ENCODE results near the gene FOLR3. TPM values are rescaled to one million over a fixed set of nuclear protein-coding genes. Genes with fewer than 3 reads are reported as not detected.
"Not testable (repeated sequence)": the region's sequence is repeated elsewhere in the genome, so short reads cannot be mapped to it uniquely, and the experiment has no call there.

The FOLR3 gene
- total RNA-seq, 1 experiment from 2014 or later = not detected

DNA sequence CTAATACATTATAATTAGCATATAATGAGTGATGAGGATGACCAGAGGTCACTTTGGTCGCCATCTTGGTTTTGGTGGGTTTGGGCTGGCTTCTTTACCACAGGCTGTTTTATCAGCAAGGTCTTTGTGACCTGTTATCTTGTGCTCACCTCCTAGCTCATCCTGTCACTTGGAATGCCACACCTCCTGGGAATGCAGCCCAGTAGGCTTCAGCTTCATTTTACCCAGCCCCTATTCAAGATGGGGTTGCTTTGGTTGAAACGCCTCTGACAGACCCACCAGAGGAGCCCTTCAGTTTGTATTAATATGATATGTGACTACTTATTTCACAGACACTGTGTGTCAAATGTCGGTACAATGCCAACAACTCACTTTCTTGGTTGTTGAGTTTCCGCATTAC lies 20.2 kb downstream of the FOLR3 start:
- H3K4me3 ChIP-seq (ENCODE audit: low read length) = no peak overlapping the region
- H3K4me2 ChIP-seq (ENCODE audit: low read depth, low read length, poor library complexity, severe bottlenecking) = no peak overlapping the region
- H3K27me3 ChIP-seq (ENCODE audit: low read length) = no peaks in the 10 kb centered on the region
- H2AFZ ChIP-seq (ENCODE audit: low read length) = no peak overlapping the region
- no peaks in the 10 kb centered on the region for H3K4me1 ChIP-seq (ENCODE audit: low read length)
- H3K36me3 ChIP-seq (ENCODE audit: insufficient read depth, low read length) = no peaks in the 10 kb centered on the region
- H3K9me3 ChIP-seq (ENCODE audit: low read length) = no peaks in the 10 kb centered on the region
- no peaks in the 10 kb centered on the region for H3K79me2 ChIP-seq (ENCODE audit: low read length)
- H4K20me1 ChIP-seq (ENCODE audit: insufficient read depth, low read depth, low read length) = no peaks in the 10 kb centered on the region
- no peak overlapping the region for H3K9ac ChIP-seq (ENCODE audit: low read length)
- DNase-seq = no peak
- H3K9me2 ChIP-seq (replicated peaks; ENCODE audit: insufficient read depth, low read length) = no peaks in the 10 kb centered on the region
- no peak overlapping the region for H3K27ac ChIP-seq (ENCODE audit: low read length)

DNA sequence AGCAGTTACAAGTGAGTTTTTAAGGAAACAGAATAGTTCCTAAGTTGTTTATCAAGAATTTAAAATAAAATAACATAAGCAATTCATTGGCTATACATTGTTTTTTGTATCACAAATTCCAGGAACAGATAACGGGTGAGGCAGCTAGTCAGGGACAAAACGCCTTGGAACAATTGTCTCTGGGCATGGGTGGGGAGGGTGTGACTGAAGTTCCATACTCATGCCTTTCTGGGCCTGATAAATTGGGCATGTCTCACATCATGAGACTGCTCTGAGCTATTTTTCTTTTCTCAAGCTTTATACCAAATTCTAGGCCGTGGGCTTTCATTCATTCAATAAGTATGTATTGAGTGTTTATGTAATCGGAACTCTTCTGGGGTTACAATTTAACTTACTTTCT lies 21.6 kb downstream of the FOLR3 start:
- no peak overlapping the region for H3K4me2 ChIP-seq (ENCODE audit: low read depth, low read length, poor library complexity, severe bottlenecking)
- H3K9me2 ChIP-seq (replicated peaks; ENCODE audit: insufficient read depth, low read length) = no peaks in the 10 kb centered on the region
- H3K9me3 ChIP-seq (ENCODE audit: low read length) = no peaks in the 10 kb centered on the region
- H3K27ac ChIP-seq (ENCODE audit: low read length) = no peak overlapping the region
- no peak overlapping the region for H3K9ac ChIP-seq (ENCODE audit: low read length)
- H3K36me3 ChIP-seq (ENCODE audit: insufficient read depth, low read length) = no peaks in the 10 kb centered on the region
- no peak for DNase-seq
- H2AFZ ChIP-seq (ENCODE audit: low read length) = no peak overlapping the region
- H4K20me1 ChIP-seq (ENCODE audit: insufficient read depth, low read depth, low read length) = no peaks in the 10 kb centered on the region
- H3K27me3 ChIP-seq (ENCODE audit: low read length) = no peaks in the 10 kb centered on the region
- no peaks in the 10 kb centered on the region for H3K4me1 ChIP-seq (ENCODE audit: low read length)
- H3K79me2 ChIP-seq (ENCODE audit: low read length) = no peaks in the 10 kb centered on the region
- no peak overlapping the region for H3K4me3 ChIP-seq (ENCODE audit: low read length)

DNA sequence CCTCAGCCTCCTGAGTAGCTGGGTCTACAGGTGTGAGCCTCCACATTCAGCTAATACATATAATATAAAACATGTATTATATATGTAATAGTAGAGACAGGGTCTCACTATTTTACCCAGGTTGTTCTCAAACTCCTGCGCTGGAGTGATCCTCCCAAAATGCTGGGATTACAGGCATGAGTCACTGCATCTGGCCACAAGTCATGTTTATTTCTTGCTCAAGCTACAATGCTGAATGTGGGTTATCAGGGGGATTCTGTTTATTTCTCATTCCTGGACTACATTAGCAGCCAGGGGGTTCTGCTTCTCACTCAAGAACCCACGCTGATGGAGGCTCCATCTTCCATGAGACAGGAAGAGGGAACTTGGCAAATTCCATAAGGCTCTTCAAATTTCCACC lies 24.8 kb downstream of the FOLR3 start:
- no peak overlapping the region for H3K4me2 ChIP-seq (ENCODE audit: low read depth, low read length, poor library complexity, severe bottlenecking)
- no peak for DNase-seq
- H3K4me1 ChIP-seq (ENCODE audit: low read length) = no peaks in the 10 kb centered on the region
- no peak overlapping the region for H3K4me3 ChIP-seq (ENCODE audit: low read length)
- no peak overlapping the region for H2AFZ ChIP-seq (ENCODE audit: low read length)
- no peaks in the 10 kb centered on the region for H3K79me2 ChIP-seq (ENCODE audit: low read length)
- H3K27me3 ChIP-seq (ENCODE audit: low read length) = no peaks in the 10 kb centered on the region
- no peaks in the 10 kb centered on the region for H3K36me3 ChIP-seq (ENCODE audit: insufficient read depth, low read length)
- H3K9me3 ChIP-seq (ENCODE audit: low read length) = no peaks in the 10 kb centered on the region
- no peak overlapping the region for H3K9ac ChIP-seq (ENCODE audit: low read length)
- no peak overlapping the region for H3K27ac ChIP-seq (ENCODE audit: low read length)
- no peaks in the 10 kb centered on the region for H4K20me1 ChIP-seq (ENCODE audit: insufficient read depth, low read depth, low read length)
- H3K9me2 ChIP-seq (replicated peaks; ENCODE audit: insufficient read depth, low read length) = no peaks in the 10 kb centered on the region

DNA sequence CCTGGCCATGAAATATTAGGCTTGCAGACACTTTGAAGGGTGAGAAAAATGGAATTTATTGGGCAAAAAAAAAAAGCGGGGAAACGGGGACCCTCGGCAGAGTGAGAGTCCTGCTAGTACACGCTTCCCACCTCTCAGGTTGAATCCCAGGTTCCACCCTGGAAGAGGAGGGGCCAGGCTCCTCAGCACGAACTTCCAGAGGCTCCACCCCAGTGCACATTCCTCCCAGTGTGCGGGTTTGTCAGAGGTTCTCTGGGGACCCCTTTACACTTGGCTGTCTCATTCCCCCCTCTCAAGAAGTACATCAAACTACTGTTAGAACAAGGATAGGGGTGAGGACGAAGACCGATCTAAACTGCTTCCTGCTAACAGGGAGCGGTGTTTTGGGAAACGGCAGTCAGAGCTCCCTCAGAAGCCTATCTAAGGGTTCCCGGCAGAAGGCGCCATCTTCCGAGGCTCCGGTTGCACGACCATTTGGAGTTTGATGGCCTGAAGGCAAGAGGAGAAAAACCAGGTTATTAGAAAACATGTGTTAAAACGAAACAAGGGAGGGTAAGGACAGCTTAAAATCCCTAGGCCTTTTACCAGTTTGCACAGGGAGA lies 27.5 kb downstream of the FOLR3 start:
- DNase-seq = no peak
- Histone ChIP-seq H3K4me3 (ENCODE audit: low read length) (no peak overlapping the region), H3K9me3 (ENCODE audit: low read length) (no peaks in the 10 kb centered on the region), H3K9ac (ENCODE audit: low read length) (no peak overlapping the region), H2AFZ (ENCODE audit: low read length) (no peak overlapping the region), H3K4me2 (ENCODE audit: low read depth, low read length, poor library complexity, severe bottlenecking) (no peak overlapping the region), H3K4me1 (ENCODE audit: low read length) (no peaks in the 10 kb centered on the region), H3K79me2 (ENCODE audit: low read length) (no peaks in the 10 kb centered on the region), H3K36me3 (ENCODE audit: insufficient read depth, low read length) (no peaks in the 10 kb centered on the region), H3K27ac (ENCODE audit: low read length) (no peak overlapping the region), H4K20me1 (ENCODE audit: insufficient read depth, low read depth, low read length) (no peaks in the 10 kb centered on the region), H3K9me2 (replicated peaks; ENCODE audit: insufficient read depth, low read length) (no peaks in the 10 kb centered on the region), H3K27me3 (ENCODE audit: low read length) (no peaks in the 10 kb centered on the region)

- H3K4me2 ChIP-seq (ENCODE audit: low read depth, low read length, poor library complexity, severe bottlenecking); H3K9ac ChIP-seq (ENCODE audit: low read length): not testable (repeated sequence)
Measured at GRCh38 chr11:72164187-72164586, 28.7 kb downstream of the FOLR3 start.

DNA sequence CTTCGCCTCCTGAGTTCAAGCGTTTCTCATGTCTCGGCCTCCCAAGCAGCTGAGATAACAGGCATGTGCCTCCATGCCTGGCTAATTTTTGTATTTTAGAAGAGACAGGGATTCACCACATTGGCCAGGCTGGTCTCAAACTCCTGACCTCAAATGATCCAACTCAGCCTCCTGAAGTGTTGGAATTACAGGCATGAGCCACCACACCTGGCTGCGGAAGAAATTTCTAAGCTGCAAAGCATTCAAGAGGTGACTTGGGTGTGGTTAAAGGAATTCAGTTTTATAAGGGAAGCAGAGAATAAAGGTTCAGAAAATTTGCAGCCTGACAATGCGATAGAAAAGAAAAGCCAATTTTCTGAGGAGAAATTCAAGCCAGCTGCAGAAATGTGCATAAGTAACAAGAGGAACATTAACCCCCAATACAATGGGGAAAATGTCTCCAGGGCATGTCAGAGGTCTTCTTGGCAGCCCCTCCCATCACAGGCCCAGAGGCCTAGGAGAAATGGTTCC lies 33.6 kb downstream of the FOLR3 start:
- not testable (repeated sequence) for H3K4me2 ChIP-seq (ENCODE audit: low read depth, low read length, poor library complexity, severe bottlenecking); H4K20me1 ChIP-seq (ENCODE audit: insufficient read depth, low read depth, low read length); H3K9ac ChIP-seq (ENCODE audit: low read length); H3K27ac ChIP-seq (ENCODE audit: low read length); H3K36me3 ChIP-seq (ENCODE audit: insufficient read depth, low read length); H3K4me3 ChIP-seq (ENCODE audit: low read length); H3K9me2 ChIP-seq (replicated peaks; ENCODE audit: insufficient read depth, low read length); DNase-seq; H3K4me1 ChIP-seq (ENCODE audit: low read length); H3K27me3 ChIP-seq (ENCODE audit: low read length); H3K9me3 ChIP-seq (ENCODE audit: low read length); H2AFZ ChIP-seq (ENCODE audit: low read length); H3K79me2 ChIP-seq (ENCODE audit: low read length)

More at GRCh38 chr11:72164187-72164586, 28.7 kb downstream of the FOLR3 start:
- not testable (repeated sequence) for H3K4me1 ChIP-seq (ENCODE audit: low read length); H2AFZ ChIP-seq (ENCODE audit: low read length); H3K27ac ChIP-seq (ENCODE audit: low read length); DNase-seq; H3K9me3 ChIP-seq (ENCODE audit: low read length); H3K36me3 ChIP-seq (ENCODE audit: insufficient read depth, low read length); H3K79me2 ChIP-seq (ENCODE audit: low read length); H3K27me3 ChIP-seq (ENCODE audit: low read length); H3K4me3 ChIP-seq (ENCODE audit: low read length); H4K20me1 ChIP-seq (ENCODE audit: insufficient read depth, low read depth, low read length); H3K9me2 ChIP-seq (replicated peaks; ENCODE audit: insufficient read depth, low read length)

DNA sequence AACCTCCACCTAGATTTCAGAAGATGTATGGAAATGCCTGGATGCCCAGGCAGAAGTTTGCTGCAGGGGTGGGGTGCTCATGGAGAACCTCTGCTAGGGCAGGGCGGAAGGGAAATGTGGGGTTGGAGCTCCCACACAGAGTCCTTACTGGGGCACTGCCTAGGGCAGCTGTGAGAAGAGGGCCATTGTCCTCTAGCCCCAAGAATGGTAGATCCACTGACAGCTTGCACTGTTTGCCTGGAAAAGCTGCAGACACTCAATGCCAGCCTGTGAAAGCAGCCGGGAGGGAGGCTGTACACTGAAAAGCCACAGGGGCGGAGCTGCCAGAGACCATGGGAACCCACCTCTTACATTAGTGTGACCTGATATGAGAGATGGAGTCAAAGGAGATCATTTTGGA lies 34.2 kb downstream of the FOLR3 start:
- DNase-seq; H3K4me1 ChIP-seq (ENCODE audit: low read length): not testable (repeated sequence)

GRCh38 chr11:72172043-72172442 lies 36.5 kb downstream of the FOLR3 start:
- H3K4me2 ChIP-seq (ENCODE audit: low read depth, low read length, poor library complexity, severe bottlenecking); H2AFZ ChIP-seq (ENCODE audit: low read length); H3K36me3 ChIP-seq (ENCODE audit: insufficient read depth, low read length); H3K9me3 ChIP-seq (ENCODE audit: low read length); H3K27me3 ChIP-seq (ENCODE audit: low read length); H3K27ac ChIP-seq (ENCODE audit: low read length); H3K9ac ChIP-seq (ENCODE audit: low read length); DNase-seq; H3K4me3 ChIP-seq (ENCODE audit: low read length); H4K20me1 ChIP-seq (ENCODE audit: insufficient read depth, low read depth, low read length); H3K9me2 ChIP-seq (replicated peaks; ENCODE audit: insufficient read depth, low read length); H3K4me1 ChIP-seq (ENCODE audit: low read length); H3K79me2 ChIP-seq (ENCODE audit: low read length): not testable (repeated sequence)

More for the DNA sequence above, 34.2 kb downstream of the FOLR3 start:
- not testable (repeated sequence) for H4K20me1 ChIP-seq (ENCODE audit: insufficient read depth, low read depth, low read length); H3K27me3 ChIP-seq (ENCODE audit: low read length); H2AFZ ChIP-seq (ENCODE audit: low read length); H3K9me3 ChIP-seq (ENCODE audit: low read length); H3K36me3 ChIP-seq (ENCODE audit: insufficient read depth, low read length); H3K9ac ChIP-seq (ENCODE audit: low read length); H3K27ac ChIP-seq (ENCODE audit: low read length); H3K4me2 ChIP-seq (ENCODE audit: low read depth, low read length, poor library complexity, severe bottlenecking); H3K9me2 ChIP-seq (replicated peaks; ENCODE audit: insufficient read depth, low read length); H3K79me2 ChIP-seq (ENCODE audit: low read length); H3K4me3 ChIP-seq (ENCODE audit: low read length)

- H3K27me3 ChIP-seq (ENCODE audit: low read length) = no peaks in the 10 kb centered on the region
- no peaks in the 10 kb centered on the region for H4K20me1 ChIP-seq (ENCODE audit: insufficient read depth, low read depth, low read length)
- no peak overlapping the region for H3K27ac ChIP-seq (ENCODE audit: low read length)
- no peaks in the 10 kb centered on the region for H3K9me3 ChIP-seq (ENCODE audit: low read length)
- H3K9ac ChIP-seq (ENCODE audit: low read length) = no peak overlapping the region
- H2AFZ ChIP-seq (ENCODE audit: low read length) = no peak overlapping the region
- H3K9me2 ChIP-seq (replicated peaks; ENCODE audit: insufficient read depth, low read length) = no peaks in the 10 kb centered on the region
- H3K4me2 ChIP-seq (ENCODE audit: low read depth, low read length, poor library complexity, severe bottlenecking) = no peak overlapping the region
- no peaks in the 10 kb centered on the region for H3K79me2 ChIP-seq (ENCODE audit: low read length)
- H3K4me1 ChIP-seq (ENCODE audit: low read length) = no peaks in the 10 kb centered on the region
- H3K4me3 ChIP-seq (ENCODE audit: low read length) = no peak overlapping the region
- DNase-seq = no peak
- no peaks in the 10 kb centered on the region for H3K36me3 ChIP-seq (ENCODE audit: insufficient read depth, low read length)
Measured at GRCh38 chr11:72173291-72173690, 37.8 kb downstream of the FOLR3 start.

All from Karpas-422 (cell line).